Nephron (organoid): Measurements from ENCODE around the gene PTGER1.

Source experiments
- H3K27ac Mint-ChIP-seq, 3 experiments: 2 replicates each; pipeline ENCODE4 v1.8.0; 2020; ENCODE audit warnings: mixed read lengths in 3 of 3, mild to moderate bottlenecking in 2 of 3, moderate library complexity in 1 of 3
- H3K27me3 Mint-ChIP-seq: 2 replicates; pipeline ENCODE4 v1.8.0; 2021; ENCODE audit warnings: low read depth, mild to moderate bottlenecking, moderate library complexity, mixed read lengths
- H3K36me3 Mint-ChIP-seq: 2 replicates; pipeline ENCODE4 v1.8.0; 2020; ENCODE audit warnings: low read depth, mixed read lengths
- H3K4me1 Mint-ChIP-seq: 2 replicates; pipeline ENCODE4 v1.8.0; 2020; ENCODE audit warnings: mixed read lengths
- H3K4me3 Mint-ChIP-seq, 3 experiments: 2 replicates each; pipeline ENCODE4 v1.8.0; 2020; ENCODE audit warnings: mild to moderate bottlenecking in 3 of 3, mixed read lengths in 3 of 3, moderate library complexity in 2 of 3
- H3K9me3 Mint-ChIP-seq: 2 replicates; pipeline ENCODE4 v1.8.0; 2020; ENCODE audit warnings: mixed read lengths
- TF ChIP-seq, protein P1 (sequence below), 3 experiments: fragments of 200-600 bp; sonication (generic); IDR thresholded peaks; one replicate each; pipeline ENCODE4 v1.5.0; 2021; ENCODE audit warnings: antibody characterized with exemption in 3 of 3; ENCODE audit not compliant: unreplicated experiment in 3 of 3

PTGER1 gene

DNA sequence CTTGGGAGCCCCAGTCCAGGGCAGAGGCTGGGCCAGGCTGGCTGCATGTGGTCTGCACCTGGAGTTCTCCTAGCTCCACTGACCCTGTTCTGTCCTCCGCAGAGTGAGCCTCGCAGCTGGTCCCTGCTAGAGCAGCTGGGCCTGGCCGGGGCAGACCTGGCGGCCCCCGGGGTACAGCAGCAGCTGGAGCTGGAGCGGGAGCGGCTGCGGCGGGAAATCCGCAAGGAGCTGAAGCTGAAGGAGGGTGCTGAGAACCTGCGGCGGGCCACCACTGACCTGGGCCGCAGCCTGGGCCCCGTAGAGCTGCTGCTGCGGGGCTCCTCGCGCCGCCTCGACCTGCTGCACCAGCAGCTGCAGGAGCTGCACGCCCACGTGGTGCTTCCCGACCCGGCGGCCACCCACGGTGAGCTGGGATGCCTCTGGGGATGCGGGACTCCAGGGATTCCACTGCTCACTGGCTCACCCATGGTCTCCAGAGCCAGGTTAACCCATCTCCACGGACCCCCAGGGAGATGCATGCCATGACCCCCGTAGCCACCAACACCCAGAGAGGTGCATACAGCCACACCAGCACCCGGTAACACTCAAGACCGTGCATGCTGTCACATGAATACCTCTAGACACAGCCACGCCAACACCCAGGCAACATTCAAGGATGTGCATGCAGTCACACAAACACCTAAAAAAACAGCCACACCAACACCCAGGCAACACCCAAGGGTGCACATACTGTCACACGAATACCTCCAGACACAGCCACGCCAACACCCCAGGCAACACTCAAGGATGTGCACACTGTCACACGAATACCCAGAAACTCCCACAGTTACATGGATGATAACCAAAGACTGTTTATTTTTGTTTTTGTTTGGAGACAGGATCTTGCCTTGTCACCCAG is 33.9 kb downstream of the PTGER1 start:
- H3K27me3 Mint-ChIP-seq = no peaks in the 10 kb centered on the region
- peaks cover 20% of the 10 kb centered on the region for H3K4me1 Mint-ChIP-seq
- H3K4me3 Mint-ChIP-seq = no peak overlapping the region
- TF ChIP-seq, protein P1, sequence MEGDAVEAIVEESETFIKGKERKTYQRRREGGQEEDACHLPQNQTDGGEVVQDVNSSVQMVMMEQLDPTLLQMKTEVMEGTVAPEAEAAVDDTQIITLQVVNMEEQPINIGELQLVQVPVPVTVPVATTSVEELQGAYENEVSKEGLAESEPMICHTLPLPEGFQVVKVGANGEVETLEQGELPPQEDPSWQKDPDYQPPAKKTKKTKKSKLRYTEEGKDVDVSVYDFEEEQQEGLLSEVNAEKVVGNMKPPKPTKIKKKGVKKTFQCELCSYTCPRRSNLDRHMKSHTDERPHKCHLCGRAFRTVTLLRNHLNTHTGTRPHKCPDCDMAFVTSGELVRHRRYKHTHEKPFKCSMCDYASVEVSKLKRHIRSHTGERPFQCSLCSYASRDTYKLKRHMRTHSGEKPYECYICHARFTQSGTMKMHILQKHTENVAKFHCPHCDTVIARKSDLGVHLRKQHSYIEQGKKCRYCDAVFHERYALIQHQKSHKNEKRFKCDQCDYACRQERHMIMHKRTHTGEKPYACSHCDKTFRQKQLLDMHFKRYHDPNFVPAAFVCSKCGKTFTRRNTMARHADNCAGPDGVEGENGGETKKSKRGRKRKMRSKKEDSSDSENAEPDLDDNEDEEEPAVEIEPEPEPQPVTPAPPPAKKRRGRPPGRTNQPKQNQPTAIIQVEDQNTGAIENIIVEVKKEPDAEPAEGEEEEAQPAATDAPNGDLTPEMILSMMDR (IDR thresholded peaks at IDR 0.05; ENCODE audit: unreplicated experiment in 3 of 3) = no peak
- H3K27ac Mint-ChIP-seq = peak overlapping the region in 1 of 3 experiments; percentile 41
- H3K36me3 Mint-ChIP-seq = peaks cover 35% of the 10 kb centered on the region
- H3K9me3 Mint-ChIP-seq = no peaks in the 10 kb centered on the region

DNA sequence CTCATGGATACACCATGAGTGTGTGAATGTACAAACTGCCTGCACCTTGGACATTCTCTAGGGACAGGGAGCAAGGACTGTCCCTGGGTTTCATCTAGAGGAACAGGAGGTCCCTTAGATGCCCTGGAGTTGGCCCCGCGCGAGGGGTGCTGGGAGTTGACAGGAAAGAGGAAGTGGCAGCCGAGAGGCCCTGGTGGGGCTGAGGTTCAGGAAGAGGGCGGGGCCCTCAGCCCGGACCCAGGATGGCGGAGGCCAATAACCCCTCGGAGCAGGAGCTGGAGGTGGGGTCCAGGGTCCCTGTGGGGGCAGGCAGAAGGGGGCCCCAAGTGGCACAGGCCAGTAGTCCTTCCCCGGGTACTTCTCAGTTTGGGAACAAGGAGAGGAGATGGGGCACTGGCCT is 35.1 kb downstream of the PTGER1 start:
- Mint-ChIP-seq H3K9me3 (no peaks in the 10 kb centered on the region), H3K4me3 (no peak overlapping the region), H3K36me3 (peaks cover 28% of the 10 kb centered on the region), H3K4me1 (peaks cover 20% of the 10 kb centered on the region), H3K27ac (peak overlapping the region in 2 of 3 experiments; percentile 32 to 82), H3K27me3 (no peaks in the 10 kb centered on the region)
- TF ChIP-seq, protein P1 (IDR thresholded peaks at IDR 0.05; ENCODE audit: unreplicated experiment in 3 of 3) = no peak

DNA sequence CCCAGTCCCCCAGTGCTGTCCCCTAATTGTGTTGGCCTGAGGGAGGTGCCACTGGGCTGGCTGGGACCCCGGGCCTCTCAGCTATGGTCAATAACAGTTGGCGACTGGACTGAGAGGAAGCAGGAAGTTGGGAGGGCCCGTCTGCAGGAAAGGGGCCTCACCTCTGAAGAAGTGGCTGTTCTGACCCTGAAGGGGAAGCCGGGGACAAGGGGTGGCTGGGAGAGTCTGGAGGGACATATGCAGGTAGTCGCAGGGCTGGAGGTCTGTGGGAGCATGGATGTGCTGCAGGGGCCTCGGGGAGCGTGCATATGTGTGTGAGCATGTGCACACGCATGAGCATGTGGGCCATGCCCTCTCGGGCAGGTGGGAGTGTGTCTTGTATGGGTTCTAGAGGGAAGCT is 36.1 kb downstream of the PTGER1 start:
- Mint-ChIP-seq H3K27me3 (no peaks in the 10 kb centered on the region), H3K4me3 (peak overlapping the region in 1 of 3 experiments; percentile 19), H3K4me1 (peaks cover 29% of the 10 kb centered on the region), H3K36me3 (peaks cover 20% of the 10 kb centered on the region), H3K27ac (peak overlapping the region in 2 of 3 experiments; percentile 67), H3K9me3 (no peaks in the 10 kb centered on the region)
- TF ChIP-seq, protein P1 (IDR thresholded peaks at IDR 0.05; ENCODE audit: unreplicated experiment in 3 of 3) = no peak

DNA sequence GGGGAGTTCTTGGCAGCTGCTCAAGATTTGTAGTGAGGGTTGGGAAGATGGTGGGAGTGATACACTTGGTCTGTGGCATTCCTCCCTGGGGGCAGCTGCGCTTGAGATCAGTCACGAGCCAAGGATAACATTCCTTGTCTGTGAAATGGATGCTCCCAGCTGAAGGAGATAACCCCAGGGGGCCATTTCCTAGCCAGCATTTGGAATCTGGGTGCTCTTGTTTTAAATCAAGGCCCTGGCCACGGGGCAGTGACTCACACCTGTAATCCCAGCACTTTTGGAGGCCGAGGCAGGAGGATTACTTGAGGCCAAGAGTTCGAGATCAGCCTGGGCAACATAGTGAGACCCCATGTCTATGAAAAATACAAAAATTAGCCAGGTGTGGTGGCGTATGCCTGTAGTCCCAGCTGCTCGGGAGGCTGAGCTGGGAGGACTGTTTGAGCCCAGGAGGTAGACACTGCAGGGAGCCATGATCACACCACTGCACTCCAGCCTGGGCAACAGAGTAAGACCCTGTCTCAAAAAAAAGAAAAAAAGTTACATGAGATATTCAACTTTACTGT is 37.5 kb downstream of the PTGER1 start:
- TF ChIP-seq, protein P1 (IDR thresholded peaks at IDR 0.05; ENCODE audit: unreplicated experiment in 3 of 3) = no peak
- Mint-ChIP-seq H3K27ac (no peak overlapping the region), H3K36me3 (peaks cover 12% of the 10 kb centered on the region), H3K9me3 (no peaks in the 10 kb centered on the region), H3K4me1 (peaks cover 30% of the 10 kb centered on the region), H3K4me3 (no peak overlapping the region), H3K27me3 (no peaks in the 10 kb centered on the region)

DNA sequence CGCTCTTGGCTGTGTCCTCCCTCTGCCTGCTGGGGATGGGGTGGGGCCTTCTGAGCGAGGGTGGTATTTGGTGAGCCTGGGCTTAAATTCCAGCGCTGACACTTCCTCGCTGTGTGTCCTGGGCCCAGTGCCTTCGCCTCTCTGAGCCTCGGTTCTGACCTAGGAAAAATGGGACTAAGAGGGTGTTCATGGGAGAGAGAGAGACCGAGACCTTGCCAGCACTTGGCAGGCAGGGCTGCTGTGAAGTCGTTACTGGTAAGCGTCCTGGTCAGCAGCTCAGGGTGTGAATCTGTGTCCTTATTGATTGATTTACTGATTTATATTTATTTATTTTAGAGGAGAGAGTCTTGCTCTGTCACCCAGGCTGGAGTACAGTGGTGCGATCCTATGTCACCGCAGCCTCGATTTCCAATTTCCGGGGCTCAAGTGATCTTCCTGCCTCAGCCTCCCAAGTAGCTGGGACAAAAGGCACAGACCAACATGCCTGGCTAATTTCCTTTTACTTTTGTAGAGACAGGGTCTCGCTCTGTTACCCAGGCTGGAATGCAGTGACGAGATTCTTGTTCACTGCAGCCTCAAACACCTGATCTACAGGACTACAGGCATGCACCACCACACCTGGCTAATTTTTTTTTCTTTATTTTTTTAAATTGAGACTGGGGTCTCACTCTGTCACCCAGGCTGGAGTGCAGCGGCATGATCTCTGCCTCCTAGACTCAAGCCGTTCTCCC is 39.7 kb downstream of the PTGER1 start:
- Mint-ChIP-seq H3K36me3 (peaks cover 2% of the 10 kb centered on the region), H3K4me3 (peak overlapping the region; percentile 80 to 90 (median 85)), H3K27ac (peak overlapping the region; percentile 70 to 82 (median 78)), H3K27me3 (peaks cover 8% of the 10 kb centered on the region), H3K4me1 (peaks cover 27% of the 10 kb centered on the region), H3K9me3 (no peaks in the 10 kb centered on the region)
- TF ChIP-seq, protein P1 (IDR thresholded peaks at IDR 0.05; ENCODE audit: unreplicated experiment in 3 of 3) = no peak
